Ovary (tissue), 9 donors: ENCODE results near the gene CD9. TPM values are rescaled to one million over a fixed set of nuclear protein-coding genes. Genes with fewer than 3 reads are reported as not detected.
A peak's percentile ranks its signal among the peaks of the same experiment; 100 is the strongest.

ENCODE experiments used
- DNase-seq, 5 donors: peaks; one replicate each; pipeline ENCODE4 v3.0.0-alpha.2; 2019 to 2020
- H3K27ac ChIP-seq, 2 donors: fragments of 200-600 bp; one replicate each; pipeline versions ENCODE4 v1.5.1 to v1.8.0; 2019 to 2022
- H3K27me3 ChIP-seq: fragments of 200-600 bp; one replicate; pipeline ENCODE4 v1.8.0; 2022
- H3K36me3 ChIP-seq: fragments of 200-600 bp; sonication (generic); one replicate; pipeline ENCODE4 v1.5.1; 2019
- H3K4me1 ChIP-seq: one replicate; pipeline ENCODE4 v1.8.1; 2013; ENCODE audit warnings: mild to moderate bottlenecking, moderate library complexity; ENCODE audit not compliant: insufficient read depth
- H3K4me3 ChIP-seq: fragments of 200-600 bp; sonication (generic); one replicate; pipeline ENCODE4 v1.5.1; 2017
- H3K9me3 ChIP-seq, 2 donors: fragments of 200-600 bp in 1 of 2; sonication (generic) in 1 of 2; one replicate each; pipeline versions ENCODE4 v1.5.1 to v1.8.1; 2013 to 2019; ENCODE audit warnings: mild to moderate bottlenecking in 1 of 2, moderate library complexity in 1 of 2
- CTCF ChIP-seq, 3 donors: fragments of 450-650 bp in 2 of 3; fragments of 200-600 bp in 1 of 3; IDR thresholded peaks; one replicate each; pipeline versions ENCODE4 v1.5.1 to v1.8.0; 2016 to 2022; ENCODE audit warnings: antibody characterized with exemption in 3 of 3, mild to moderate bottlenecking in 1 of 3
- EP300 ChIP-seq: sonication (generic); formaldehyde crosslinking; IDR thresholded peaks from one replicate; pipeline ENCODE4 v1.6.1; 2017; ENCODE audit warnings: antibody characterized with exemption
- POLR2A ChIP-seq: fragments of 450-650 bp; IDR thresholded peaks from one replicate; pipeline ENCODE4 v1.6.1; 2017; ENCODE audit warnings: antibody characterized with exemption, mild to moderate bottlenecking, moderate library complexity
- WGBS, 3 donors: extraction: QIAGEN DNeasy Blood & Tissue Kit in 1 of 3; methylation state at CpG; one replicate each; pipeline versions ENCODE4 v1.1.5 to v1.1.7; 2013 to 2017; 5-methylcytosine and 5-hydroxymethylcytosine counted together
- intact Hi-C, 4 donors: fragments of 100-400 bp; cut with DNase I; formaldehyde crosslinking; loops; one replicate each; pipeline versions ENCODE4 v1.11.0 to v1.15.1; 2022 to 2023
- polyA plus RNA-seq, 2 donors: library from polyadenylated mRNA; stranded (reverse); fragments of 200-250 nt in 1 of 2; fragments of 350-450 nt in 1 of 2; fragmentation: Illumina TruSeq in 1 of 2; extraction: RNeasy Lipid Tissue Mini Kit (QIAGEN cat#74804) in 1 of 2; gene quantifications; one replicate each; pipeline ENCODE4 v1.2.3, GENCODE V29; 2013 to 2014
- total RNA-seq, 7 donors: library from RNA; depleted of rRNA in 2 of 7; stranded (reverse); fragments of >200 nt in 2 of 7; fragmentation: NEBNext Ultra II Directional in 3 of 7; extraction: Animal tissue kit (Norgen Biotek cat#: 25700) in 3 of 7; gene quantifications; one replicate each; pipeline versions ENCODE4 v1.1.0 to v1.2.4, GENCODE V29; 2016 to 2023
- donor health status: DM: no; HTN: no; CAD: no; lungs with moderate emphysema.
- donor health status: DM: no; HTN: no; CAD: no.
- donor health status: Bipolar disorder and iron deficiency.
- donor health status: DM: yes; HTN: yes; CAD: no.
- donor health status: DM: no; HTN: no; CAD: no.
- donor health status: DM: yes; HTN: yes; CAD: no.

Gene CD9
- total and polyA plus RNA-seq, 9 donors: 23.9 to 372 (median 60.7) TPM

- TF ChIP-seq EP300 (no peak), CTCF (IDR thresholded peaks at IDR 0.05) (no peak), POLR2A (no peak)
- no peaks in the 10 kb centered on the region for H3K9me3 ChIP-seq
- no peaks in the 10 kb centered on the region for H3K4me1 ChIP-seq
- intact Hi-C loops: no loop called here
- no peaks in the 10 kb centered on the region for H3K36me3 ChIP-seq
- no peak overlapping the region for H3K27ac ChIP-seq
- 77 to 93% (median 88%) methylated on average over 3 of the region's 3 CpGs for WGBS, 3 donors
- H3K4me3 ChIP-seq: no peak overlapping the region
- no peaks in the 10 kb centered on the region for H3K27me3 ChIP-seq
- no peak for DNase-seq
These were observed 38.7 kb downstream of the CD9 start for GRCh38 chr12:6238875-6239274.

- Histone ChIP-seq H3K27ac (no peak overlapping the region), H3K36me3 (no peaks in the 10 kb centered on the region), H3K27me3 (no peaks in the 10 kb centered on the region), H3K9me3 (no peaks in the 10 kb centered on the region), H3K4me3 (no peak overlapping the region), H3K4me1 (no peaks in the 10 kb centered on the region)
- WGBS, 3 donors: 24 to 38% (median 32%) methylated on average over 7 of the region's 7 CpGs
- TF ChIP-seq CTCF (IDR thresholded peaks at IDR 0.05) (no peak), EP300 (no peak), POLR2A (no peak)
- intact Hi-C loops: no loop called here
- DNase-seq: peak in 2 of 5 donors; percentile 26 to 50
These were observed 41.3 kb downstream of the CD9 start for GRCh38 chr12:6241495-6241894.

- no peaks in the 10 kb centered on the region for H3K36me3 ChIP-seq
- intact Hi-C loops: no loop called here
- no peaks in the 10 kb centered on the region for H3K27me3 ChIP-seq
- no peak overlapping the region for H3K27ac ChIP-seq
- no peak for DNase-seq
- no peak for TF ChIP-seq POLR2A
- no peak for TF ChIP-seq EP300
- no peak for TF ChIP-seq CTCF (IDR thresholded peaks at IDR 0.05)
- 49 to 59% (median 49%) methylated on average over 2 of the region's 2 CpGs for WGBS, 3 donors
- no peak overlapping the region for H3K4me3 ChIP-seq
- no peaks in the 10 kb centered on the region for H3K9me3 ChIP-seq
- no peaks in the 10 kb centered on the region for H3K4me1 ChIP-seq
These were observed 49.4 kb downstream of the CD9 start for GRCh38 chr12:6249580-6249979.

- H3K27me3 ChIP-seq: no peaks in the 10 kb centered on the region
- H3K9me3 ChIP-seq: no peaks in the 10 kb centered on the region
- intact Hi-C loops: no loop called here
- no peaks in the 10 kb centered on the region for H3K36me3 ChIP-seq
- H3K4me1 ChIP-seq: no peaks in the 10 kb centered on the region
- no peak overlapping the region for H3K4me3 ChIP-seq
- H3K27ac ChIP-seq: no peak overlapping the region
- WGBS, 3 donors: 42 to 54% (median 52%) methylated on average over 5 of the region's 5 CpGs
- TF ChIP-seq CTCF (IDR thresholded peaks at IDR 0.05) (no peak), POLR2A (no peak), EP300 (no peak)
- no peak for DNase-seq
These were observed 50.1 kb downstream of the CD9 start for GRCh38 chr12:6250343-6250742.

GRCh38 chr12:6253278-6253677, 53.1 kb downstream of the CD9 start:
- intact Hi-C loops: no loop called here
- Histone ChIP-seq H3K36me3 (no peaks in the 10 kb centered on the region), H3K4me1 (no peaks in the 10 kb centered on the region), H3K27ac (no peak overlapping the region), H3K4me3 (no peak overlapping the region), H3K27me3 (no peaks in the 10 kb centered on the region), H3K9me3 (no peaks in the 10 kb centered on the region)
- TF ChIP-seq CTCF (IDR thresholded peaks at IDR 0.05) (no peak), EP300 (no peak), POLR2A (no peak)
- 76 to 81% (median 79%) methylated on average over 6 of the region's 6 CpGs for WGBS, 3 donors
- no peak for DNase-seq
